ENCODE measurements around the gene IVNS1ABP.

DNA sequence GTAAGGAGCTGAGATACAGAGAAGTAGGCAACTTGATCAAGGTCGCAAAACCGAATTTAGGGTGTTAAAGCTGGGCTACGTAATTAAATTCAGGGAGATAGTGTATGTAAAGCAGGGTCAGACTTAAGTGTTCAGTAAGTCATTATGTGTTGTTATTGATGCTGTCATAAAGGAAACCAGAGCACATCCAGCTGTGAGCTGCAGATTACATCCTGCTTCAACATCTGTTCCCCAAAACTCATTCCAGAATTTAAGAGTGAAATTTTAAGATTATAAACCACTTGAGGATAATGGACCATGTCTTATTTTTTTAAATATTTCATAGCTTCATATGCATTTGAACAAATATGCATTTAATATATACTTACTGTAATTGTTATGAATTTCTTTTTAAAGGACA lies 49.7 kb downstream of the IVNS1ABP start:
- no peak for TF ChIP-seq MAZ (CRISPR knock-in tag; conservative IDR thresholded peaks at IDR 0.05 in 1 of 2, IDR thresholded peaks at IDR 0.05 in 1 of 2)
- TF ChIP-seq SIN3A (IDR thresholded peaks at IDR 0.05; ENCODE audit: borderline replicate concordance in 2 of 2, control insufficient read depth in 1 of 2, low read depth in 2 of 2, low read length in 2 of 2), result no peak
- no peak for TF ChIP-seq SMARCE1 (IDR thresholded peaks at IDR 0.05)
- no peak for TF ChIP-seq TARDBP (IDR thresholded peaks at IDR 0.05)
- no peak for TF ChIP-seq NR2C1 (IDR thresholded peaks at IDR 0.05)
- no peak for TF ChIP-seq NR2C1 (tag; IDR thresholded peaks at IDR 0.05)
- TF ChIP-seq MCM7 (IDR thresholded peaks at IDR 0.05), result no peak
- TF ChIP-seq JUNB (CRISPR knock-in tag; conservative IDR thresholded peaks at IDR 0.05), result no peak
- TF ChIP-seq CTCF (IDR thresholded peaks at IDR 0.05 in 2 of 3, conservative IDR thresholded peaks at IDR 0.05 in 1 of 3; ENCODE audit: insufficient read depth in 2 of 3, low read depth in 1 of 3, low read length in 3 of 3), result no peak
- no peak for TF ChIP-seq ZNF224 (CRISPR knock-in tag; IDR thresholded peaks at IDR 0.05)
- no peak for TF ChIP-seq SPI1 (IDR thresholded peaks at IDR 0.05; ENCODE audit: borderline replicate concordance, low read depth, low read length)
- TF ChIP-seq SNIP1 (IDR thresholded peaks at IDR 0.05; ENCODE audit: low read depth), result no peak
